NCI-H2029 treated with DMSO at 0.1 percent for 48 hours (cell line): ENCODE measurements around the gene PHF8.

ENCODE experiments used
- DNase-seq: peaks from one replicate; lab custom pipeline; 2025; lab: John Stamatoyannopoulos, UW

Gene PHF8

DNA sequence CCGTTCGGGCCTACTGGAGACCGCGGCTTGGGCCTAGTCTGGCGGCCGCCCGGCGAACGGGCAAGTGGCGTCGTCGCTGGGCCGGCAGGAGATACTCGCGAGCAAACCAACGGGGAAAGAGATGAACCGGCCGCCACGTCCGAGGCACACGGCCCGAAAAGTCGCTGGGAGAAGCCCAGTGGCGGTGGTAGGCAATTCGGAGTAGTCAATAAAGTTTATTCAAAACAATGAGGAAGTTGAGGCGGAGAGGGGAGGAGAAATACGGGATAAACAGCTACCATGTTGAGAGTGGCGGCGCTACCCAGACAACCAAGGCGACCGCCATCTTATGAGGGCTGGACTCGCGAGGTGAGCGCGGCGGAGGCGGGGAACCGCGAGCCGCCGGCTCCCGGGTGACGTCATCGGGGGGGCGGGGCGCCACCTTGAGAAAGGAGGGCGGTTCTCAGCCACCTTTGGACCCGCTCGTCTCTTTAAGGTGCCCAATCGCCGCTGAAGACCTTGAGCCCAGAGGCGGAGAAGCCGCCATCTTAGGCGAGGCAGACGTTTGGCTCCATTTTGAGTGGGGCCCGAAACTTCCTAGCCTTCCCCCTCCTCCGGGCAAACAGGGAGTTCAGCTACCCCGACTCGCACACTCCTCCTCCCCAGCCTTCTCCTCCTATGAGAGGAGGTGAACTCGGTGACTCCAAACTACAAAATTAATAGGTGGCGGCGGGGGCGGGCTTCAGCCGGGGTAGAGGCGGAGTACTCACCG lies at the start of gene PHF8:
Gene PHF8, minus strand, starts transcription at position 348 of the 751 bp plus-strand sequence. CDS start 1,745 bp downstream, outside the sequence.
- peak; percentile 61 for DNase-seq

DNA sequence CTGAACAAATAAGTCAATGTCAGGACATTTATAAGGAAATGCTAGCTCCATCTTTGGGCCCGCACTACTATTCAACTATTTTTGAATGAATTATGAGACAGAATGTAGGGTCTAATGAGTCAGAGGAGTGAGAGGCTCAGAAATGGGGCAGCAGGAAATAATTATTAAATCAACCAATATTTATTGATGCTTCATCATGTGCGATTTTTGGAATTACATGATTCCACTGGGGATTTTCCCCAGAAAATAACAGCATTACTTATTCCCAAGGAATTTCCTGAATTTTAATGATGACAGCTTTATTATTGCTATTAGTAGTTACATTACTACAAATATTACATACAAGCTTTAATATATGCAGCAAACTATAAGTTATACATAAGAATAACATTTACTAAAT lies 49.3 kb upstream of the PHF8 start:
- no peak for DNase-seq

DNA sequence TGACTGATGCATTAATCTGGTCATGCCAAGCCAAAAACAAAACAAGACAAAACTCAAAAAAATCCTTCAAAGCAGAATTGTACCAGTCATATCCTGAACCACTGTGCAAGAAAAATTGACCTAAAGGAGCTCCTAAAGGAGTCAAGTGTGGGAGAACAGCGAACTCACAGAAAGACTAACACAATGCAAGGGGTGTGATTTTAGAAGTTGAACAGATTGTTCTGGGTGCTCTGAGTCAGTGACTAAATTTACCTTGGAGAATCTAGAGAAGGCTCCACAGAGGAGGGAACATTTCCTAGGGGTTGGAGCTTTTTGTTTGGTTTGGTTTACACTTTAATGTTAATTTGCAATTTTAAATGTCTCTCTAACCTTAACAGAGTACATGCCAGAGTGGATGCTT lies 48.9 kb upstream of the PHF8 start:
- no peak for DNase-seq

DNA sequence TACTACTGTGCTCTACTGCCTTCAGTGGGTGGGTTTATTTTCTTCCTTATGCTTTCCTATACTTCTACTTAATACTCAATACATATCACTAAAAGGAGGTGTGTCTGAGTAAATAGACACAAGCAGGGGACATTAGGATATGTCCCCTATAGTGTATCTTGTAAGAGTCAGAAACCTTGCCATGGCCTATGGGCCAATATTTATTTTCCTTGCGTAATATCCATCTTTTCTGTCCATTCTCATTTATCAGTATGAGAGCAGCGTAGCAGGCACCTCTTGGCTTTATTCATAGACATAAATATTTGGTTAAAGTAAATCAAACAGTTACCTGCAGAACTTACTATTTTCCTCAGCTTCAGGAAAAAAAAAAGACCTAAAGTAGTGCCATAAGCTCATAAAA lies 46.6 kb upstream of the PHF8 start:
- no peak for DNase-seq

DNA sequence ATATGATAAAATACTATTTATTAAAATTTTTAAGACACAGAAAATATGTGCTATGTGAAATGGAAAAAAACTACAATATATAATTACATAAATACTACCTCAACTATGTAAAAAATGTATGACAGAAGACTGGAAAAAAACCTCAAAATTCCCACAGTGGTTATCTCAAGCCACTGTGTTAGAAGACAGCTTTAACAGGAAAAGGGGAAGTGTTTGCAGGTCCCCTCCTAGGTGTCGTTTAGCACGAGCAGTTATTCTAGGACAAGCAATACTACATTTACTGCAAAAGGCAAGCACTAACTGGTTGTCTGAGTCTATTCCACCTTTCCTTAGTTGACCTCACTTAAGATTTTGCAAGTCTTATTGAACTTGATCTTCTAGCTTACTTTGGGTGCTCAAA lies 44.9 kb upstream of the PHF8 start:
- DNase-seq, result no peak

DNA sequence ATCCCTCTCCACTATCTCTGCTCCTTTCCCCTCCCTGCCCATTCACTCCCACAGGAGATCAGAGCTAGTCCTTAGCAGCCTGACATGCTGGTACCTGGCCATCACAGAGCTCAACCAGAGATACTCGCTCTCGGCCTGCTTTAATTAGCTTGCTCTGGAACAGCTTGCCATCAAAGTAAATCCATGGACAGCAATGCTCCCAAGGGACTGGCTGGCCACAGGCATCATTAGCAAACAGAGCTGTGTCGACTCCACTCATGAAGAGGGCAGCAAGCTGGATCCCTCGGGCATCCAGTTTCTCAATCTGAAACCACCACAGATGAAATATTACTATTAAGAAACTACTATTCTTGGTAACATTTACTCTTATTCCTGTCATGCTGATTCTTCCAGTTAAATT lies 43.4 kb upstream of the PHF8 start:
- DNase-seq, result no peak

DNA sequence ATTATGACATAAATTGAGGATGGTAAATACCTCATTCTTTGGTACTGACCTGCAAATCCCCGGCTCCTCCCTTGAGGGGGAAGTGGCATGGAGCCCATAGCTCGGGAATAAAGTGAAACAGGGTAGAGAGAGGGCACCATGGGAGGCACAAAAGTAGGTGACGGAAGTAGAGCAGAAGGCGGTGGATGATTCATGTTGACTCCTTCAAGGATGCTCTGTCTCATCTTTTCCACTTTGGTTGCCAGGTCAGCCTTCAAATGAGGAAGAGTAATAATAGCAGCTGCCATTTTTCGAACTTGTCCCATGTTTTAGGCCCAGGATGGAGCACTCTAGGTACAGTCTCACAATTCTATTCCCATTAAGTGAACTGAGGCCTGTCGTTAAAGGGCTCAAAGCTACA lies 41.4 kb upstream of the PHF8 start:
- no peak for DNase-seq

DNA sequence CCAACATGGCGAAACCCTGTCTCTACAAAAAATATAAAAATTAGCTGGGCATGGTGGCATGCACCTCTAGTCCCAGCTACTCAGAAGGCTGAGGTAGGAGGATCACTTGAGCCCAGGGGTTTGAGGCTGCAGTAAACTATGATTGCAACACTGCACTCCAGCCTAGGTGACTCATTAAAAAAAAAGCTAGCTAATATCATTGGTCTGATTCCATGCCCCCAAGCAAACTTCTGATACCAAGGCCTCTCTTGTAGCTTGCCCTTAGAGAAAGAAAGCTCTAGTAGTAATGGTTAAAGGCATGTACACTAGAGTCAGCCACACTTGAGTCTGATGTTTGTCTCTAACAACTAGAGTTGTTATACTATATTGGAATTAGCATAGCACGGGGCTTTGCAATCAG lies 32.6 kb upstream of the PHF8 start:
- DNase-seq, result no peak

DNA sequence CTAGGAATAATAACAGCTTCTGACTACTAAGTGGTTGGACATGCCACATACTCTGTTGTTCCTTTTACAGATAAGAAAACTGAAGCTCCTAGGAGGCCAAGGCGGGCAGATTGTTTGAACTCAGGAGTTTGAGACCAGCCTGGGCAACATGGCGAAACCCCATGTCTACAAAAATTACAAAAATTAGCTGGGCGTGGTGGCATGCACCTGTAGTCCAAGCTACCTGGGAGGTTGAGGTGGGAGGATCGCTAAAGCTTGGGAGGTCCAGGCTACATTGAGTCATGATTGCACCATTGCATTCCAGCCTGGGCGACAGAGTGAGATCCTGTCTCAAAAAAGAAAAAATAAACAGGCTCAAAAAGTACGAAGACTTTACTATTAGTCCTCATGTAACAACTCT lies 30.6 kb upstream of the PHF8 start:
- no peak for DNase-seq

DNA sequence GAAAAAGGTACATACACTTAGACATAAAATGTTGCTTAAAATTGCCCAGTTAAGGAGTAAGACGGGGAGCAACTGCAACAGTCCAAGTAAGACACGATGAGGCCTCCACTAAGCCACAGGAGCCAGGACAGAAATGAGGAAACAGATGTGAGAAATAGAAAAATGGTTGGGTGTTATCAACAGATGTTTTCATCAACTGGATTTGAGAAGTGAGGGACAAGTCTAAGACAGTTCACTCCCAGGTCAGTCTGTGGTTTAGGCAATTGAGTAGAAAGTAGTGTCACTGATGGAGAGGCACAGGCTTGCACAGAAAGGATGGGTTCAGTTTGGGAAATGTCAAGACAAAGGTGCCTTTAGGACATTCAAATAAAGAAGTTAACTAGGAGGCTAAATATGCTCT lies 23.5 kb upstream of the PHF8 start:
- no peak for DNase-seq

DNA sequence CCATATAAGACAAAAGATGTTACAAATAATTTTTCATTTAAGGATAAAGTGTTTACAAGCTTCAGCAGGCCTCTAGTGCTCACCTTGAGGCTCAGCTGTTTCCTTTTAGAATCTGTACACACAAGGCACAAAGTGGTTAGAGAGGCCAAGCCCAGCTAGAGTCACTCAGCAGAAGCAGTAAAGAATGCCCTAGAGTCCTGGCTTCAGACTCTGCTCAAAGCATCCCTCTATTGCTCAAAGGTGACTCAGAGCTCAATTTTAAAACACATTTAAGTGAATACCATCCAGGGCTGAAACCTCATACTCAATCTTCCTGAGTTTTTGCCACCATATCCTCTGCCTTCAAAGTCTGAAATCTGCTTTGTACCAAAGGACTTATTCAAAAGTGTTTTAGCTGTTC lies 22.6 kb upstream of the PHF8 start:
- no peak for DNase-seq

DNA sequence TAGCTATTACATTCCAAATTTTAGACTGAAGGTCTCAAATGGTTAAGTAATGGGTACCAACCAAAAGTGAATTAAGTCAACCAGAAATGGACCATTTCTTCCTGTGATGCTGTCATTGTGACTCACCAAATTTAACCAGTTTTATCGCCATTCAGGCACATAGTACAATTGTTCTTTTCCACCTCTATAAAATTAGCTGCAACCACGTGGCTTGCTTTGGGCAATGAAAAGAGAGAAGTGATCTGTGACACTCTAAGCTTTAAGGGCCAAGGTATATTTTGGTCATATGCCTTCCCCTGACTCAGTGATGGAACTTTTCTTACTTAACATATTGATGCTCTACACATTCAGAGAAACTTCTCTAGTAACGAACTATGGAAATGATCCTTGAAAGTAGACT lies 20.3 kb upstream of the PHF8 start:
- no peak for DNase-seq

DNA sequence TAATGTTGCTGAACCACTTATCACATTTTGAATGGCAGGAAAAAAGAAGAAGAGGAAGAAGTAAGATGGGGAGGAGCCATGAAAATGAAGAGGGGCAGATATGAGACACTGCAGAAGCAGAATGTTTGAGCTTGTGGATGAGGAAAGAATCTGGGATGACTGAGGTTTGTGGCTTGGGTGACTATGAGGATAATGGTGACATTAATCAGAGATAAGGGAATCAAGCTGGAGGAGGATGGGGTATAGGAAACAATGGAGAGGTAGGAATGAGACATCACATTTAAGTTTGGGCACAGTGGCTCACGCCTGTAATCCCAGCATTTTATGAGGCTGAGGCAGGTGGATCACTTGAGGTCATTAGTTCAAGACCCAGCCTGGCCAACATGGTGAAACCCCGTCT lies 19.1 kb upstream of the PHF8 start:
- no peak for DNase-seq

DNA sequence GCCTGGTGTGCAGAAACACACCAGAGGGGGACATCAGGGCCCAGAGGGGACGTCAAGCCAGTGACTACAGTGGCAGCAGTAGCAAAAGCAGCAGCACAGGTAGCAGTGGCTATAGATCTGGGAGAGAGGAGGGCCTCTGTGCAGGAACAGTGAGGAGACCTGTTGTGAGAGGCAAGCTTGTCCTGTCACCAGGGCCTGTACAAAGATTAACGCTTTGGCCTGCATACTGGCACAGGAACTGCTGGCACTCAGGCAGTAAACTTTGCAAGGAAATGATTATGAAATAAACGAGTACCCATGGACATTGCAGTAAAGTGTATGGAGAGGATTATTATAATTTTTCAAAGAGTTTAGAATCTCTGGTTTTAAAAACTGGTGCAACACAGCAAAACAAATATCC lies 5.5 kb upstream of the PHF8 start:
- no peak for DNase-seq

DNA sequence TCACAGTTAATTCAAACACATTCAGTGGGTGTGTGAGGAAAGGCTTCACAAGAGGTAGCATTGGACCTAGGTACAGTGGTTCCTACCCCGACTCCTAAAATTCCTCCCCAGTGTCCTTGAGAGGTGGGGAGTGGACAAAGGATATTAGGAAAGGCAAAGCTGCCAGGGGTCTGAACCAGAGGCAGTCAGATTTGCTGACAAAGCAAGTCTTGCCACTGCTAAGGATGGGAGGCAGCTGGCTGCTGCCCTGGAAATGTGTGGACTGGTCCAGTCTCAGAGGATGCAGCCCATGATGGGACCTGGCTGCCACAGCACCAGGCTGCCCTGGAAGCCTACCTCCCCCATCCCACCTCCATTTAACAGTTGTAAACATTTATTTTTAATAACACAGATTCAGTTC lies 4.1 kb upstream of the PHF8 start:
- DNase-seq, result no peak

DNA sequence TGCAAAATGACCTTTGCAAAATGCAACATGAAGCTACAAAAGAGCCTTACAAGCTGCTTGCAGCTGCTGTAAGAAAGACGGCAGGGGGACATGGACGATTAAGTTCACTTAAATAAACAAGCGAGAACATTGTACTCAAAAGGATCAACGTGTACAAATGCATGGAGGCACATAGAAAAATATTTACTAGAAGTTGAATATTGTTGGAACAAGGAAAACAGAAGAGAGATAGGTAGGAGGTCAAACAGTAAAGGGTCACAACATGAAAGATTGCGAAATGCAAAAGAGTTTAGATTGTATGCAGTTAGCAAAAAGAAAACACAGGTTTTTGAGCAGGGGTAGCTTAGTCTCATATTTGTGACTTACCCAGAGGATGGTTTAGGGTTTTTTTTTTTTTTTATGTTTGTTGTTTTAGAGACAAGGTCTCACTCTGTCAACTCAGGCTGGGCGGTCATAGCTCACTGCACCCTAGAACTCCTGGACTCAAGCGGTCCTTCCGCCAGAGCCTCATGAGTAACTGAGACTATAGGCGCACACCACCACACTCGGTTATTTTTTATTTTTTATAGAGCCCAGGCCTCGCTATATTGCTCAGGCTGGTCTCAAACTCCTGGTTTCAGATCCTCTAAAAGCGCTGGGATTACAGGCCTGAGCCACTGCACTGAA lies 1.4 kb upstream of the PHF8 start:
- DNase-seq, result peak; percentile 38

DNA sequence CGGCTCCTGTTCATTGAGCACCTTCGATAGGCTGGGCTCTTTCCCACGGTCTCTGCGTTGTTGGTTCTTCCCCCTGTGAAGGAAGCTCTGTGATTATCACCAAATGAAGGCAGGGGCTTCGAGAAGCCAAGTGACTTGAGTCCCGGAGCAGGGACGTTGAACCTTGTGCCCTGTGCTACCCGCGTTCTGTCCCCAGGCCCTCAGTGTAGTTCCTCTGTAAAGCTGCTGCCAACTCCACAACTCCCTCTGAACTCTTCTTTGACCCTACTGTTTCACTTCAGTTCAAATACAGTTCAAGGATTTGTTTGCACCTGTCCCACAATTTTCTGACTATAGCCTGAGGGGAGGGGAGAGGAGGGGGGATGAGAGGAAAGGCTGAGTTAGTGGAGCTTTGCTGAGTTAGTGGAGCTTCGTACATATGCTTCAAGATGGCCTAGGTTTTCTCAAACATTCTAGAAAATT lies 635 bp upstream of the PHF8 start:
- DNase-seq, result no peak

DNA sequence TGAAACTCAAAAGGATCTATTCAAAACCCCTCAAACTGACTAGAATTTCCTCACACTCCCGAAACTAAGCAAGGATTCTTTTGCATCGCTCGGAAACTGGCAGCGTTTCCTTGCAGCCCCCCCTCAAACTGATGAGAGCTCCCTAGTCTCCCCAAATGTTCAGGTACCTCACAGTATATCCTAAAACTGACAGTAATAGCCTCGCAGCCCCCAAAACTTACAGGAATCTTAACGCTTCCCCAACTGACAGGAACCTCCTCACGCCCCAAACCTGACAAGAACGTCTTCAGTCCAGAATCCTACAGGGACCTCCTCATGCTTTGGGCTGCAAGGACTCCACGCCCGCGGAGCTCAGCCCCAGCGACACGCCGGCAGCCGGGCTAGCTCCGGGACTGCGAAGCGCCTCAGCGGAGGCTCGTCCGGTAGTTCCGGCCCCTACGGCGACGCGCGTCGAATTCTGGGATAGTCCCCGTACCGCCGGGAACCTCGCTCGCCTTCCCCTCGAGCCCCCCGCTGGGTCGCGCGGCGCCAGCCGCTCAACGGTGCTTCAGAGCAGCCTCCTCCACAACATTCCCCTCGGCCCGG lies 640 bp downstream of the PHF8 start:
- no peak for DNase-seq

DNA sequence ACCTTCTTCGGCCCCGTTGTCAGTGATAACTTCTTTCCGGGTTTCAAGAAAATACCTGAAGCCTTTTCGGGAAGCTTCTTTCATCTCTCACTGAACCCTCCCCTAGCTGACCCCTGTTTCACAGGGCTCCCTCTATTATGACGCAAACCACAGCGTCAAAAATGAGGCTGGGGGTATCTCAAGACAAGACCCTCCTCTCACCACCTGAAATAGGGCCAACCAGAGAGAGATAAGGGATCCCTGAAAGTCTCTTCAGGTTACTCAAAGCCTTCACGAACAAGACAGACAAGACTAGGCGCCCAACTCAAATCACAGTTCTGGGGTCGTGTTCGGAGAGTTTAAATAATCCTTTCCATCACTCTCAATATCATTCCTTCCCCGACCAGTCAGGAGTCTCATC lies 1.2 kb downstream of the PHF8 start:
- DNase-seq, result no peak

DNA sequence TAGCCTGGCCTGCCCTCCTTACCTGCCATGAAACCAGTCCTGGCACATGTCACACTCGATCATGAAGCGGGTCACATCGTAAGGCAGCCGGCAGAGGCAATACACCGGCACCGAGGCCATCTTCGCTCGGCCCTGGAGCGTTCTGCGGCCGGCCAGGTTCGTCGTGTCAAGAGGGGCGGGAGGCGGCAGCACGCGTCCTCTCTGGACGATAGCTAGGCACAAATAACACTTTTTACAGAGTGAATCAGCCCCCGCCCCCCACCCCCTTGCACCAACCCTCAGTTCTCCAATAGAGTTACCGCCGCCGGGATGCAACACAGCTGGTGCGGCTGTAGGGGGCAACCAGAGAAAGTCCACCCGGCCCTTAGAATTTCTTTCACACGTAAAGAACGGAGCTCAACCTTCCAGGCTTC lies 1.7 kb downstream of the PHF8 start:
- DNase-seq, result no peak

DNA sequence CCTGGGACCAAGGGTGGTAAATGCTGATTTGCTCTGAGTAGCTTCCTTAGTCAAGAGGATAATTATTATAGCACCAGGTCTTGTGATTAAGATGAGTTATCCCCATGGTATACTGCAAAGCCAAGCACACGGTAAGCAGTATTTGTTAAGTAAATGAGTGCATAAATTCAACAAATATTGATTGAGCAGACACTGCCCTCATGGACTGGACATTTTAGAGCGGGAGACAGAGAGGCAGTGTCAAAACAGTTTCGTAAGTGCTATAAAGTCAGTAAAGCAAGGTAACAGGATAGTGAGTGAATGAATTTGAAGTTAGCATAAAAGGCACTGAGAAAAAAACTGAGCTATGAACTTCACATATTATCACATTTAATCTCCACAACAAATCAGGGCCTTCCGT lies 13.9 kb downstream of the PHF8 start:
- DNase-seq, result no peak

DNA sequence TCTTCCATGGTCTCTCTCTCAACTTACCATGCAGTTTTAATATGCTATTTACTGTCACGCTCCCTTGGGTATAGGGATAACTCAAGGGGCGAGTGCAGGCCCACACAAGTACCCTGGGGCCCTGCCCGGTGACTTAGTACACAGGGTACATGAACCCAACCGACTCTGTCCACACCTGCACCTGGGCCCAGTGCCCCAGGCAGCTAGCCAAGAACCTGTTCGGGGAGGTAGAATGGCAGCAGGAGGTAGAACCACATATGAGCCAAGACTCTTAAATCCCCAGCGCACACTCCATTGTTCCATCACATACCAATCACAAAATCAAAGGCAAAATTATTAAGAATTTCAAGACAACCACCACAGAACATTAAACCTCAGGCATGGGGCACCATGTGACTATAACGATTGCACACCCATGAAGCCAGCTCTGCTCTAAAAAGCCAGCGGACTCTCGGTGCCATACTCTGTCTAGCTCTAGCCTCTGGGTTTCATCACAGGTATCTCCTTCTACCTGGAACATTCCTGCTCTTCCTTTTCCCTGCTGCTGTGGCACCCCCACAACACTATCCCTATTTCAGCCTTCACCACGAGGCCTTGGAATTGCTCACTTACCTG lies 14.6 kb downstream of the PHF8 start:
- no peak for DNase-seq

DNA sequence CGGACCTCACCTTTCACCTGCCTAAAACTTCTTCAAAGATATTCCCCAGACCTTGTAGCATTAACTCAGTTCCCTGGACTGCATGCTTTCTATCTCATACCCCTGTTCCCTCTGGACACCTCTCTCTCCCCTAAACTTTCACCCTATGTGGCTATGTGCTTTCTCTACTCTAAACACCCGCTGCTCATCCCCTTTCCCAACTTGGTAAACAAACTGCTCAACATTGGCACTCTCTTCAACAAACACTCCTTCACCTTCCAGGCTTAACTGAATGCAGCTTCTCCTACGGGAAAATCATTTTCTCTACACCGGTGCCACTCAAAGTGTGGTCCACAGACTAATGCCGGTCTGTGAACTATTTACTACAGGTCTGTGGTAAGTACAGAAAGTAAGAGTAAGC lies 19.9 kb downstream of the PHF8 start:
- no peak for DNase-seq
